ENCODE data around the gene HVCN1.

HVCN1 gene

DNA sequence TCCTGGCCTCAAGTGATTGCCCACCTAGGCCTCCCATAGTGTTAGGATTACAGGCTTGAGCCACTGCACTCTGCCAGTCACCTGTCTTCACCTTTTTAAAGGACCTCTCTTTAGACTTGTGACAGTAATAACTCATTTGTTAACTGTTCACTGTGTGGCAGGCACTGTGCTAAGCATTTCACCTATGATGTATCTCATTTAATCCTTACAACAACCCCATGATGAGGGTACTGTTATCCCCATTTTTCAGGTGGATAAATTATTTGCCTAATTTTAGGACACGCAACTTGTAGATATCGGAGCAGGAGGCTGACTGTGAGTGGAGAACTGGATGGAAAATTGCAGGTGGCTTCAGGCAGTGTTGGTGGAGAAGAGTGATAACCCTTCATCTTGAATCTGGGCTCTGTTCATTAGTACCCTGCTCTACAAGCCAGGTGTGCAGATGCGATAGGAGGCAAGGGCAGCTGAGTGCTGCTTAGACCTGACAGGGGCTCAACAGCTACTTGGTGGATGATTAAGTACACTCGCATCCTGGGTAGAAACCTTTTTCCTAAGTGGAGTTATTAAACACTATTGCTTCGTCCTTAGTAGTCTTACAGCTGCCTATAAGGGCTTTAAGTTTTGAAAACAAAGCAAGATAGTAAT is 72.3 kb downstream of the HVCN1 start:
- peaks cover 3% of the 10 kb centered on the region for H3K79me2 ChIP-seq
- H3K4me1 ChIP-seq, result peaks cover 5% of the 10 kb centered on the region
- no peaks in the 10 kb centered on the region for H3K27me3 ChIP-seq (ENCODE audit: control insufficient read depth, insufficient read depth, low read length)
- no peak overlapping the region for H3K4me3 ChIP-seq (ENCODE audit: low read depth, low read length)
- TF ChIP-seq, protein P1, sequence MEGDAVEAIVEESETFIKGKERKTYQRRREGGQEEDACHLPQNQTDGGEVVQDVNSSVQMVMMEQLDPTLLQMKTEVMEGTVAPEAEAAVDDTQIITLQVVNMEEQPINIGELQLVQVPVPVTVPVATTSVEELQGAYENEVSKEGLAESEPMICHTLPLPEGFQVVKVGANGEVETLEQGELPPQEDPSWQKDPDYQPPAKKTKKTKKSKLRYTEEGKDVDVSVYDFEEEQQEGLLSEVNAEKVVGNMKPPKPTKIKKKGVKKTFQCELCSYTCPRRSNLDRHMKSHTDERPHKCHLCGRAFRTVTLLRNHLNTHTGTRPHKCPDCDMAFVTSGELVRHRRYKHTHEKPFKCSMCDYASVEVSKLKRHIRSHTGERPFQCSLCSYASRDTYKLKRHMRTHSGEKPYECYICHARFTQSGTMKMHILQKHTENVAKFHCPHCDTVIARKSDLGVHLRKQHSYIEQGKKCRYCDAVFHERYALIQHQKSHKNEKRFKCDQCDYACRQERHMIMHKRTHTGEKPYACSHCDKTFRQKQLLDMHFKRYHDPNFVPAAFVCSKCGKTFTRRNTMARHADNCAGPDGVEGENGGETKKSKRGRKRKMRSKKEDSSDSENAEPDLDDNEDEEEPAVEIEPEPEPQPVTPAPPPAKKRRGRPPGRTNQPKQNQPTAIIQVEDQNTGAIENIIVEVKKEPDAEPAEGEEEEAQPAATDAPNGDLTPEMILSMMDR (IDR thresholded peaks at IDR 0.05), result no peak
- no peak overlapping the region for H2AFZ ChIP-seq
- no peaks in the 10 kb centered on the region for H3K9me3 ChIP-seq (ENCODE audit: control insufficient read depth, low read length)
- H3K27ac ChIP-seq, result no peak overlapping the region
- H3K9ac ChIP-seq, result no peak overlapping the region
- no peaks in the 10 kb centered on the region for H3K36me3 ChIP-seq (ENCODE audit: control insufficient read depth, insufficient read depth, low read length)
- no peak overlapping the region for H3K4me2 ChIP-seq (ENCODE audit: low read length)

- H3K4me1 ChIP-seq, result peaks cover 5% of the 10 kb centered on the region
- no peak overlapping the region for H2AFZ ChIP-seq
- no peaks in the 10 kb centered on the region for H3K27me3 ChIP-seq (ENCODE audit: control insufficient read depth, insufficient read depth, low read length)
- H3K9me3 ChIP-seq (ENCODE audit: control insufficient read depth, low read length), result no peaks in the 10 kb centered on the region
- H3K79me2 ChIP-seq, result peaks cover 3% of the 10 kb centered on the region
- H3K4me3 ChIP-seq (ENCODE audit: low read depth, low read length), result no peak overlapping the region
- TF ChIP-seq, protein P1 (IDR thresholded peaks at IDR 0.05), result no peak
- peak overlapping the region; percentile 94 for H3K4me2 ChIP-seq (ENCODE audit: low read length)
- no peak overlapping the region for H3K9ac ChIP-seq
- no peaks in the 10 kb centered on the region for H3K36me3 ChIP-seq (ENCODE audit: control insufficient read depth, insufficient read depth, low read length)
- H3K27ac ChIP-seq, result no peak overlapping the region
These were observed 73.7 kb downstream of the HVCN1 start for GRCh38 chr12:110615171-110615570.

DNA sequence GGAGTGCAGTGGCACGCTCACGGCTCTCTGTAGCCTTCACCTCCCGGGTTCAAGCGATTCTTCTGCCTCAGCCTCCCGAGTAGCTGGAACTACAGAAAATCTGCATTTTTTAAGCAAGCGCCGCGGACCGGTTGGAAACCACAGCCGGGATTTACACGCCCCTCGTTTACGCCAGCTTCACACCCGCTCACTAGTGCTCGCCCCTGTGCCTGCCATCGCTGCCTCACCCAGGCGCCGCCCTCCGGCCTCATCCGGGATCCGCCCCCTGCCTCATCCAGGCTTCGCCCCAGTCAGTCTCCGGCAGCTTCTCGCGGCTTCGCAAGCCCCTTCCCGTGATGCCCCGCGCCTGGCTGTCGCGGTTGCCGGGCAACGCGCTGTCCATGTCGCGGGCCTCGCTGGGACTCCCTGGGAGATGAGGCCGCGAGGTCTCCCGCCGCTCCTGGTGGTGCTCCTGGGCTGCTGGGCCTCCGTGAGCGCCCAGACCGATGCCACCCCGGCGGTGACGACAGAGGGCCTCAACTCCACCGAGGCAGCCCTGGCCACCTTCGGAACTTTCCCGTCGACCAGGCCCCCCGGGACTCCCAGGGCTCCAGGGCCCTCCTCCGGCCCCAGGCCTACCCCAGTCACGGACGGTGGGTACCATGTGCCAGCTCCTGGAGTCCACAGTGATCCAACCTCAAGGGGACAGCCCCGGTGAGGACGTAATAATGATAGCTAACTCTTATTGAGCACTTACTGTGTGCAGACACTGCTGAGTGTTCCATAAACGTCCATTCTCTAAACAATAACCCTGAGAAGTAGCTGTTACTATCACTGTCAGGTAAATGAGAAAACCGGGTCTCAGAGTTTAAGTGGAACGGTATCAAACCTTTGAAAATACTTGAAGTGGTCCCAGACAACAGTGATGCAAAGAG is 74.9 kb downstream of the HVCN1 start, which contains the start of gene TCTN1:
TCTN1 (plus strand) TSS at position 359 of the 914 bp plus-strand sequence; CDS start at position 413, 54 bp downstream.
- Histone ChIP-seq H3K4me1 (peaks cover 5% of the 10 kb centered on the region), H3K4me2 (ENCODE audit: low read length) (peak within 1 kb of the TSS; percentile 94), H3K9ac (no peak within 1 kb of the TSS), H2AFZ (peak within 1 kb of the TSS; percentile 85), H3K27me3 (ENCODE audit: control insufficient read depth, insufficient read depth, low read length) (no peaks in the 10 kb centered on the region), H3K36me3 (ENCODE audit: control insufficient read depth, insufficient read depth, low read length) (no peaks in the 10 kb centered on the region), H3K27ac (peak within 1 kb of the TSS; percentile 22), H3K79me2 (peaks cover 3% of the 10 kb centered on the region), H3K9me3 (ENCODE audit: control insufficient read depth, low read length) (no peaks in the 10 kb centered on the region), H3K4me3 (ENCODE audit: low read depth, low read length) (peak within 1 kb of the TSS; percentile 89)
- TF ChIP-seq, protein P1 (IDR thresholded peaks at IDR 0.05), result no peak

GRCh38 chr12:110613071-110613770 is 75.7 kb downstream of the HVCN1 start:
- peak overlapping the region; percentile 94 for H3K4me2 ChIP-seq (ENCODE audit: low read length)
- TF ChIP-seq, protein P1 (IDR thresholded peaks at IDR 0.05), result no peak
- no peaks in the 10 kb centered on the region for H3K36me3 ChIP-seq (ENCODE audit: control insufficient read depth, insufficient read depth, low read length)
- H3K4me1 ChIP-seq, result peaks cover 5% of the 10 kb centered on the region
- H3K27ac ChIP-seq, result no peak overlapping the region
- H3K9ac ChIP-seq, result no peak overlapping the region
- peaks cover 3% of the 10 kb centered on the region for H3K79me2 ChIP-seq
- H2AFZ ChIP-seq, result peak overlapping the region; percentile 85
- no peaks in the 10 kb centered on the region for H3K27me3 ChIP-seq (ENCODE audit: control insufficient read depth, insufficient read depth, low read length)
- no peaks in the 10 kb centered on the region for H3K9me3 ChIP-seq (ENCODE audit: control insufficient read depth, low read length)
- peak overlapping the region; percentile 89 for H3K4me3 ChIP-seq (ENCODE audit: low read depth, low read length)

All from parathyroid adenoma (tissue), 2 donors.